Glomerular endothelial cell (primary cell): ENCODE results near the gene MSI1. TPM values are rescaled to one million over a fixed set of nuclear protein-coding genes. Genes with fewer than 3 reads are reported as not detected.
"Not testable (repeated sequence)": the region's sequence is repeated elsewhere in the genome, so short reads cannot be mapped to it uniquely, and the experiment has no call there.

Experiments used
- DNase-seq: peaks from one replicate; pipeline ENCODE4 v3.0.0-alpha.2; 2011; ENCODE audit warnings: low read depth, low spot score; ENCODE audit errors: extremely low read depth
- total RNA-seq: library from RNA; depleted of rRNA; stranded (reverse); fragments of >200 nt; gene quantifications from 2 replicates; pipeline ENCODE4 v1.2.3, GENCODE V29; 2015

The MSI1 gene
- total RNA-seq, 1 donor from 2014 or later = not detected

DNA sequence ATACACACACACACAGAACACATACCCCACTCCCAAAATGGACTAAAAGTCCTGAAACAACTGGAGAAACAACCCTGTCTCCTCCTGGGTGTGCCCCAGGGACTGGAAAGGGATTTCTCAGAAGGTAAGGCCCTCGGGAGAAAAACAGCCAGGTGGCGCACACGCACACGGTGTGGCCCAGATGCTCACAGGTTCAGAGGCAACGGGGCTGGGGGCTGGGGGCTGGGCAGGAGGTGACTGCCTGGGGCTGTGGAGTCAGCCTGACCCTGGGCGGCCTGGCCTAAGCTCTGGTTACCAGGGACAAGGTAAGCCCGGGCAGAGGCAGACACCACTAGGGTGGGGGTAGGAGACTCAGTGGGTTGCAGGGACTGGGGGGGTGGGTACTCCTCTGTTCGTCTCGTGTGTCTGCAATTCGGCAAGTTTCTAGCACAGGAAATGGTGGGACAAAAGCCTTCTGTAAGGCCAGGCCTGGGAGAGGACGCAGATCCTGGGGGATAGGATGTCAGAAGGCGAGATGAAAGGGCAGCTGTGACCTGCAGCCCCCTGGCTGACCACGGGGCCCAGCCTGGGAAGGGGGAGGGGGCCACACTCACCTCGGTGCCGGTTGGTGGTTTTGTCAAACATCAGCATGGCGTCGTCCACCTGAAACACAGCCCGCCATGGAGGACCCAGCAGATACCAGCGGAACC lies 10.4 kb downstream of the MSI1 start:
- DNase-seq = no peak

DNA sequence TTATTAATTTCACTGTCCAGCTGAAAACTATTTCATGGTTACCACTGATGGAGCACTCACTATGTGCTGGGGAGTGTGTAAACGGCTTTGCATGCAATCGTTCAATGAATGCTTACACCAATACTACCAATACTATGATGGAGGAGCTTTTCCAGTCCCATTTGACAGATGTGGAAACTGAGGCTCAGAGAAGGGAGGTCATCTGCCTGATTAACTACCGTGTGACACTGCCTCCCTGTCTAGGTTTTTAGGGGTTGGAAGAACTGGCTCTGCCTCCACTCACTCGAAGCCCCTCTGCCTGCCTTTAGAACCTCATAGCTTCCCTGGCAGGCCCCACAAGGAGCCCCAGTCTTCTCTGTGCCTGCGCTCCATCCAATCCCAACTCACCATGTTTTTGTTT lies 11.9 kb downstream of the MSI1 start:
- DNase-seq = no peak

DNA sequence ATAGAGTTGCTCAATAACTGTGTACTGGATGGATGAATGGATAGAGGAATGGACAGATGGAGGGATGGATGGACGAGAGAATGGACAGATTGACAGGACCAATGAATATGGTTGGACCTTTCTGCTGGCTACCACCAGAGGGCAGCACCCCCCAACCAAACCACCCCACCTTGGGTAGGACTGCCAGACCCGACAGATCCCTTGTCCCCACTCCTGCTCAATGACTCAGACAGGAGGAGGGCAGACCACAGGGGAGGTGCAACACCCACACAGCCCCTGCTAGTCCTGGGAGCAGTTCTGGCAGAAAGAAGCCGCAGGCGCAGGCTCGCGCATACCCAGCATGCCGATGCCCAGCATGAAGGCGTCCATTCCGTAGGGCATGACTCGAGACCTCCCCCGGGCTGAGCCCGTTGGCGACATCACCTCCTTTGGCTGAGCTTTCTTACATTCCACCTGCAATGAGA lies 12.4 kb downstream of the MSI1 start:
- DNase-seq = no peak

GRCh38 chr12:120353556-120354317 lies 15.2 kb downstream of the MSI1 start:
- DNase-seq = no peak

DNA sequence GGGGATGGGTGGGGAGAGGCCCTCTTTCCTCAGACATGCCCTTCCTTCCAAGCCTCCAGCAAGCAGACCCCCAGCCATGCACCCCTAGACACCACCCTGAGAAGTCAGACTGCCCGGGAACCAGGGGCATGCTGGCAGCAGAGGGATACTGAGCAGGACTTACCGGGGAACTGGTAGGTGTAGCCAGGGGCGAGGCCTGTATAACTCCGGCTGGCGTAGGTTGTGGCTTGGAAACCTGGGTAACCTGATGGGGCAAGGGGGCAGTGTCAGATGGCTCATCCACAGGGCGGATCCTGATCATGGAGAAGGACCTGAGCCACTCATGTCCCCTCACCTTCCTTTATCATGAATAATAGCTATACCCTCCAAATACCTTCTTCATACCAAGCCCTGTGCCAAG lies 15.8 kb downstream of the MSI1 start:
- no peak for DNase-seq

DNA sequence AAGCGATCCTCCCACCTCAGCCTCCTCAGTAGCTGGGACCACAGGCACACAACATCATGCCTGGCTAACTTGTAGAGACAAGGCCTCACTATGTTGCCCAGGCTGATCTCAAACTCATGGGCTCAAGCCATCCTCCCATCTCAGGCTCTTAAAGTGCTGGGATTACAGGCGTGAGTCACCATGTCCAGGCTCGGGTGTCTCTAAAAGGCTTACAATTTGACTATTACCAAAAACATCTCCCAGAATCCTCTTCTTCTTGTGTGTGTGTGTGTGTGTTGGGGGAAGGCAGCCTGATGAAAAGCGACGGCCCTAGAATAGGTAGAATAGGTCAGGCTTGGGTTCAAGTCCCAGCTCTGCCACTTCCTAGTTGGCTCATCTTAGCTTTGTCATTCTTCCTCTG lies 16.8 kb downstream of the MSI1 start:
- no peak for DNase-seq

GRCh38 chr12:120350576-120351350 lies 18.2 kb downstream of the MSI1 start:
- DNase-seq = no peak

DNA sequence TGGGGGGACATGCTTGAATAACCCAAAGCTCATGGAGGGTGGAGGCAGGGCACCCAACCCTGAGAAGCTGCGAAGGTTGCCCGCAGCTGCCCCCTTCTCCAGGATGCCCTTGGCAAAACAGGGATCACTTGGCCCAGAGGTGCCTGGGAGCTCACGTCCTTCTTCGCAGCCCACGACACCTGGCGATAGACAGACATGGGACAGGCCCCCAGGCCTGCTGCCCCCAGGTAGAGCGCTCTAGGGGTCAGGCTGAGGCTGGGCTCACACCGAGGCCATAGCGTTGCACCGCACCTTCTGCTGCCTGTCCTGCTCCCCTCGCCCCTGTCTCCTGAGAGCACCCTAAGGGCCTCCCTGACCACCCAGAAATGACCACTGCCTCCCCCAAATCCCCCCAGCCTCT lies 21.2 kb downstream of the MSI1 start:
- no peak for DNase-seq

- DNase-seq = no peak
Observed at GRCh38 chr12:120346681-120347080, 22.3 kb downstream of the MSI1 start.

GRCh38 chr12:120346031-120346430 lies 22.9 kb downstream of the MSI1 start:
- no peak for DNase-seq

- DNase-seq = no peak
Observed at GRCh38 chr12:120343692-120344091, 25.3 kb downstream of the MSI1 start.

GRCh38 chr12:120343039-120343537 lies 25.9 kb downstream of the MSI1 start:
- no peak for DNase-seq

DNA sequence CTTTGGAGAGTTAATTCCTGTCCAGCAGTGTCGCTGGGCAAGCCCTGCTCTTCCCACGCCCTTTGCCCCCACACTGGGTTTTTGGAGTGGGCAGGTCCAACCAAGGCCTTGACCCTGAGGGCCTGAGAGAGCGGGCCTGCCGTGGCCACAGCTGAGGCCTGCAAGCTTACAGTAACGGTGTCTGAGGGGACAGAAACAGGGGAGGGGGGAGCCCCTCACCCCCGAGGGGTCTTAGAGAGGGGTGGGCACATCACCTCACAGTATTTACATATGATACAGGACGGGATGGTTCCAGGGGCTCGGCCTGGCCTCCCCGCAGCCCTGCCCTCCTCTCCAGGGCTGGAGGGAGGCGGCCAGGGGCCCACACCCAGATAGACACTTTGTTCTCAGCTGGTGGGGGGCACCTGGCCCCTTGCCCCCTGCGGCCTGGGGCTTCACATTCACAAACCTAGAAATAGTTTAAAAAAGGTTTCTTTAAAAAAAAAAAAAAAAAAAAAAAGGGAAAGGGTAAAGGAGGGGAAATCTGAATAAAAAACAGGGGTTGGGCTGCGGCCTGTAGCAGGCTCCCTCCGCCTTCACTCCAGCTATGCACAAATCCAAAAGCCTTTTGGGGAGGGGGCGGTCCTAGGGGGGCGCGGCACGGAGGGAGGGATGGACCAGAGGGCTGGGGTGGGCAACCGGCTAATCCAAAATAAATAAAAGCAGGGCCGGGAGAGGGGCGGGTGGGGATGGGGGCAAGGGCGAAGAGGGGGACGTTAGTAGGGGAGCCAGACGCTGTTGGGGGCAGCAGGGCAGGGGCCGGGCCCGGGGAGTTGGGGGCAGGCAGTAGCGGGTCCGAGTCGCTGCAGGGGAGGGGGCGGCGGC lies 26.6 kb downstream of the MSI1 start:
- no peak for DNase-seq

- DNase-seq = no peak
Observed at GRCh38 chr12:120339256-120339655, 29.7 kb downstream of the MSI1 start.

GRCh38 chr12:120337730-120338129 lies 31.2 kb downstream of the MSI1 start:
- no peak for DNase-seq

- DNase-seq = not testable (repeated sequence)
Observed at GRCh38 chr12:120336392-120336791, 32.6 kb downstream of the MSI1 start.

DNA sequence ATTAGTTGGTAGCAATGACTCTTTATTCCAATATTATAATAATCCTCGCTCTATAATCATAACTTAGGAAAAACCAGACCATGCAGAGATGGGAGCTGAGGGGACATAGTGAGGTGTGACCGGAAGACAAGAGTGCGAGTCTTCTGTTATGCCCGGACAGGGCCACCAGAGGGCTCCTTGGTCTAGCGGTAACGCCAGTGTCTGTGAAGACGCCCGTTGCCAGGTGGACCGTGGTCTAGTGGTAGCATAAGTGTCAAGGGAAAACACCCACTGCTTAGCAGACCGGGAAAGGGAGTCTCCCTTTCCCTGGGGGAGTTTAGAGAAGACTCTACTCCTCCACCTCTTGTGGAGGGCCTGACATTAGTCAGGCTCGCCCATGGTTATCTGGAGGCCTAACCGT lies 33.5 kb downstream of the MSI1 start:
- not testable (repeated sequence) for DNase-seq

DNA sequence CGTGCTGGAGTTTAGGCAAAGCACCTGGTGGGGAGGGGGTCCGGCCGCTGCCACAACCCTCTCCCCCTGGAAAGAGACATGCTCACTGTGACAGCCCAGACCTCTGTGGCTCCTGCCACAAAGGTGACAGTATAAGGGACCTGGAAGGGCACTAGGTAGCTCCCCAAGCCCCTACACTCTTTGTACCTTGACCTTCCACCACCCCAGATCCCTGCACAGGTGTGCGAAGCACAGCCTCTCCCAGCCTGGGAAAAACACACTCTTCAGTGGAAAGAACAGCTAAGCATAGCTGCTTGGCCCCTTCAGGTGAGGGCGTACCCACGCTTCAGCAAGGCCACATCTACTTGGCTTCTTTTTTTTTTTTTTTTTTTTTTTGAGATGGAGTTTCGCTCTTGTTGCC lies 36.4 kb downstream of the MSI1 start:
- no peak for DNase-seq

DNA sequence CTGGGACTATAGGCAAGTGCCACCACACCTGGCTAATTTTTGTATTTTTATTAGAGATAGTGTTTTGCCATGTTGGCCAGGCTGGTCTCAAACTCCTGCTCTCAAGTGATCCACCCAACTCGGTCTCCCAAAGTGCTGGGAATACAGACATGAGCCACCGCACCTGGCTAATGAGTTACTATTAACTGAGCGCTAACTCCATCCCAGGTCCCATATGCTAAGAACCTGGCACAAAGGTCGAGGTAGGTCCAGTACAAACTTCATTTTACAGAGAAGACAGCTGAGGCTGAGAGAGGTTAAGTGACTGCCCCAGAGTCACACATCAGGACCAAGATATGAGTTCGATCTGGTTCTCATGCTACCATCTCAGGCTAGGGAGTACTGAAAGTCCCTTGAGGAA lies 36.9 kb downstream of the MSI1 start:
- no peak for DNase-seq

DNA sequence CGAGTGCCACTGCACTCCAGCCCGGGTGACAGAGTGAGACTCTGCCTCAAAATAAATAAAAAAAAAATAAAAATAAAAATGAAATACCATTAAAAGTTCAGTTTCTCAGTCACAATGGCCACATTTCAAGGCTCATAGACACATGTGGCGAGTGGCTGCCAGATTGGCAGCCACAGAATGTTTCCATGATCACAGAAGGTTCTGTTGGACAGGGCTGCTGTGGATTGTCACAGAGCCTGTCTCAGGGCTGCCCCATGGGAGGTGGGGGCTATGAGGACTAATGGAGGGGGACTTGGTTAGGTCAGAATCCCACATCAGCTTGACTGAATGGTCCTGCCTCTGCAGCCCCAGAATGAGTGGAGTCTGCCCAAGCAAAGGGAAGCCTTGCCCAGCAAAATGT lies 37.6 kb downstream of the MSI1 start:
- DNase-seq = no peak
